DMS153 treated with DMSO at 0.1 percent for 48 hours (cell line): ENCODE results near the gene LINGO3.

Source experiments
- DNase-seq: peaks from one replicate; lab custom pipeline; 2025; ENCODE audit not compliant: unreplicated experiment; lab: John Stamatoyannopoulos, UW

LINGO3 gene

GRCh38 chr19:2340496-2341243 is 32.7 kb upstream of the LINGO3 start:
- no peak for DNase-seq

- no peak for DNase-seq
Measured at GRCh38 chr19:2339644-2340310, 31.8 kb upstream of the LINGO3 start.

GRCh38 chr19:2338751-2339643 is 31.0 kb upstream of the LINGO3 start:
- no peak for DNase-seq

- DNase-seq: no peak
Measured at GRCh38 chr19:2338055-2338615, 30.2 kb upstream of the LINGO3 start.

- DNase-seq: no peak
Measured at GRCh38 chr19:2337329-2337707, 29.4 kb upstream of the LINGO3 start.

GRCh38 chr19:2336528-2337328 is 28.8 kb upstream of the LINGO3 start:
- no peak for DNase-seq

- no peak for DNase-seq
Measured at GRCh38 chr19:2335848-2336247, 27.9 kb upstream of the LINGO3 start.

- no peak for DNase-seq
Measured at GRCh38 chr19:2334986-2335846, 27.3 kb upstream of the LINGO3 start.

- DNase-seq: no peak
Measured at GRCh38 chr19:2334426-2334825, 26.5 kb upstream of the LINGO3 start.

- no peak for DNase-seq
Measured at GRCh38 chr19:2333807-2334211, 25.9 kb upstream of the LINGO3 start.

- DNase-seq: peak; percentile 88
Measured at GRCh38 chr19:2333027-2333806, 25.3 kb upstream of the LINGO3 start.

GRCh38 chr19:2332341-2333026 is 24.5 kb upstream of the LINGO3 start:
- DNase-seq: peak; percentile 88

GRCh38 chr19:2331601-2332246 is 23.8 kb upstream of the LINGO3 start:
- DNase-seq: no peak

- DNase-seq: peak; percentile 27
Measured at GRCh38 chr19:2330632-2331284, 22.8 kb upstream of the LINGO3 start.

GRCh38 chr19:2330255-2330631 is 22.3 kb upstream of the LINGO3 start:
- no peak for DNase-seq

GRCh38 chr19:2329501-2329916 is 21.6 kb upstream of the LINGO3 start:
- DNase-seq: no peak

- no peak for DNase-seq
Measured at GRCh38 chr19:2329149-2329478, 21.2 kb upstream of the LINGO3 start.
